GM19395 (cell line): ENCODE results near the gene ZNF700.
A peak's percentile ranks its signal among the peaks of the same experiment; 100 is the strongest.
"Not testable (repeated sequence)": the region's sequence is repeated elsewhere in the genome, so short reads cannot be mapped to it uniquely, and the experiment has no call there.

Experiments
- ATAC-seq: cut with Tn5 transposase; IDR thresholded peaks from one replicate; pipeline ENCODE4 v1.9.1; 2021; ENCODE audit warnings: mild to moderate bottlenecking, moderate library complexity; ENCODE audit not compliant: unreplicated experiment

ZNF700 gene

GRCh38 chr19:11987405-11988281 is 62.7 kb downstream of the ZNF700 start:
- ATAC-seq = peak; percentile 70

DNA sequence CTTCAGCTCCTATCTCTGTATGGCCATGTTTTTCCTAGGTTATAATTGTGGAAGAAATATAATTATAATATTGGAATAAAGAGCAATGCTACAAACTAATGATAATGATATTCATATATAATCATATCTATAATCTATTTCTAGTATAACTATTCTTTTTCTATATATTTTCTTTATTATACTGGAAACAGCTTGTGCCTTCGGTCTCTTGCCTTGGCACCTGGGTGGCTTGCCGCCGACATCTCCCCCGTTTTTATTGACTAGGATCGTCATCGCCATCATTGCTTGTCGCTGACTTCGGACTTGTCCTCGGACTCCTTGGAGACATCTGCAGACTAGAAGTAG is 64.2 kb downstream of the ZNF700 start:
- no peak for ATAC-seq

DNA sequence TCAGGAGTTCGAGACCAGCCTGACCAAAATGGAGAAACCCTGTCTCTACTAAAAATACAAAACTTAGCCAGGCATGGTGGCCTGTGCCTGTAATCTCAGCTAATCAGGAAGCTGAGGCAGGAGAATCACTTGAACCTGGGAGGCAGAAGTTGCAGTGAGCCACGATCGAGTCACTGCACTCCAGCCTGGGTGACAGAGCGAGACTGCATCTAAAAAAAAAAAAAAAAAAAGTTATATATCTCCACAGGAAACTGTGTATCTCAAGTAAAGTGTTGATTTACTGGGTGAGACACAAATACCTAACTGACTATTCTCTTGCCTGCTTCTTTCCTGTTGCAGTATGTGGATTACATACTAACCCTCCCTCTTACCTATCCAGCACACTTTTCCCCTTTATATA is 67.0 kb downstream of the ZNF700 start:
- not testable (repeated sequence) for ATAC-seq

GRCh38 chr19:11995174-11995573 is 70.3 kb downstream of the ZNF700 start:
- no peak for ATAC-seq
